Adrenal gland (tissue), 12 donors: Measurements from ENCODE around the gene TBC1D2B. TPM values are rescaled to one million over a fixed set of nuclear protein-coding genes. Genes with fewer than 3 reads are reported as not detected.

Experiments used
- DNase-seq, 7 donors: peaks; one replicate each; pipeline ENCODE4 v3.0.0-alpha.2; 2019 to 2020
- H3K27ac ChIP-seq, 5 donors: fragments of 200-600 bp; sonication (generic) in 4 of 5; 1 replicate in 3 of 5; 2 replicates in 2 of 5; pipeline versions ENCODE4 v1.5.1 to v1.8.0; 2016 to 2020; ENCODE audit warnings: mild to moderate bottlenecking in 1 of 5
- H3K27me3 ChIP-seq: fragments of 200-600 bp; 2 replicates; pipeline ENCODE4 v1.8.0; 2021
- H3K36me3 ChIP-seq, 2 donors: fragments of 200-600 bp; replicated peaks in 1 of 2; 1 replicate in 1 of 2; 2 replicates in 1 of 2; pipeline versions ENCODE4 v1.5.1 to v1.8.0; 2018 to 2022
- H3K4me1 ChIP-seq, 2 donors: fragments of 200-600 bp; replicated peaks in 1 of 2; 1 replicate in 1 of 2; 2 replicates in 1 of 2; pipeline versions ENCODE4 v1.5.1 to v1.8.0; 2018 to 2021
- H3K4me3 ChIP-seq, 4 donors: fragments of 200-600 bp; sonication (generic) in 3 of 4; one replicate each; pipeline ENCODE4 v1.5.1; 2016 to 2018
- H3K9me3 ChIP-seq, 3 donors: fragments of 200-600 bp; sonication (generic) in 1 of 3; replicated peaks in 1 of 3; 1 replicate in 2 of 3; 2 replicates in 1 of 3; pipeline versions ENCODE4 v1.5.1 to v1.8.0; 2016 to 2021
- POLR2A ChIP-seq, 2 donors: fragments of 450-650 bp; IDR thresholded peaks; one replicate each; pipeline ENCODE4 v1.6.1; 2017; ENCODE audit warnings: antibody characterized with exemption in 2 of 2, mild to moderate bottlenecking in 2 of 2, moderate library complexity in 1 of 2
- WGBS, 4 donors: extraction: QIAGEN DNeasy Blood & Tissue Kit in 2 of 4; methylation state at CpG; one replicate each; pipeline versions ENCODE4 v1.1.5 to v1.1.7; 2013 to 2017; 5-methylcytosine and 5-hydroxymethylcytosine counted together
- intact Hi-C, 2 donors: fragments of 100-400 bp; cut with DNase I; formaldehyde crosslinking; loops; one replicate each; pipeline versions ENCODE4 v1.14.1 to v1.15.0; 2022 to 2023
- polyA plus RNA-seq, 3 donors: library from polyadenylated mRNA; stranded (reverse); fragments of 200-250 nt in 2 of 3; fragments of 350-450 nt in 1 of 3; fragmentation: Illumina TruSeq in 1 of 3; extraction: RNeasy Lipid Tissue Mini Kit (QIAGEN cat#74804) in 1 of 3; gene quantifications; one replicate each; pipeline ENCODE4 v1.2.3, GENCODE V29; 2013 to 2014
- total RNA-seq, 9 donors: library from RNA; depleted of rRNA in 4 of 9; stranded (reverse); fragments of >200 nt in 4 of 9; fragments of 120-200 nt in 1 of 9; fragmentation: NEBNext Ultra II Directional in 1 of 9; extraction: Animal tissue kit (Norgen Biotek cat#: 25700) in 1 of 9; gene quantifications; one replicate each; pipeline versions ENCODE4 v1.1.0 to v1.2.4, GENCODE V29; 2013 to 2023
- TF ChIP-seq, protein P1 (sequence below), 6 experiments: fragments of 450-650 bp in 4 of 6; fragments of 200-600 bp in 2 of 6; sonication (generic) in 1 of 6; IDR thresholded peaks; 1 replicate in 5 of 6; 2 replicates in 1 of 6; pipeline versions ENCODE4 v1.5.1 to v1.8.0; 2016 to 2021; ENCODE audit warnings: antibody characterized with exemption in 6 of 6, mild to moderate bottlenecking in 2 of 6, moderate library complexity in 1 of 6
- donor health status: healthy with polysubstance abuse.
- donor health status: Bipolar disorder and iron deficiency.
- donor health status: DM: yes; HTN: yes; CAD: no.
- donor health status: DM: no; HTN: no; CAD: no.
- donor health status: DM: no; HTN: no; CAD: no.
- donor health status: DM: yes; HTN: yes; CAD: no.

The TBC1D2B gene
- total and polyA plus RNA-seq, 12 donors = 16.3 to 95.0 (median 54.6) TPM

GRCh38 chr15:78018946-78019644 is 58.4 kb downstream of the TBC1D2B start:
- intact Hi-C loops = no loop called here
- Histone ChIP-seq H3K4me3 (no peak overlapping the region), H3K4me1 (peaks cover 7 to 38% of the 10 kb centered on the region in 2 donors), H3K9me3 (no peaks in the 10 kb centered on the region), H3K27ac (peak overlapping the region in 2 of 5 donors; percentile 32 to 41), H3K36me3 (peaks cover 0 to 69% of the 10 kb centered on the region in 2 donors), H3K27me3 (no peaks in the 10 kb centered on the region)
- TF ChIP-seq POLR2A (IDR thresholded peaks at IDR 0.05) = no peak
- TF ChIP-seq, protein P1, sequence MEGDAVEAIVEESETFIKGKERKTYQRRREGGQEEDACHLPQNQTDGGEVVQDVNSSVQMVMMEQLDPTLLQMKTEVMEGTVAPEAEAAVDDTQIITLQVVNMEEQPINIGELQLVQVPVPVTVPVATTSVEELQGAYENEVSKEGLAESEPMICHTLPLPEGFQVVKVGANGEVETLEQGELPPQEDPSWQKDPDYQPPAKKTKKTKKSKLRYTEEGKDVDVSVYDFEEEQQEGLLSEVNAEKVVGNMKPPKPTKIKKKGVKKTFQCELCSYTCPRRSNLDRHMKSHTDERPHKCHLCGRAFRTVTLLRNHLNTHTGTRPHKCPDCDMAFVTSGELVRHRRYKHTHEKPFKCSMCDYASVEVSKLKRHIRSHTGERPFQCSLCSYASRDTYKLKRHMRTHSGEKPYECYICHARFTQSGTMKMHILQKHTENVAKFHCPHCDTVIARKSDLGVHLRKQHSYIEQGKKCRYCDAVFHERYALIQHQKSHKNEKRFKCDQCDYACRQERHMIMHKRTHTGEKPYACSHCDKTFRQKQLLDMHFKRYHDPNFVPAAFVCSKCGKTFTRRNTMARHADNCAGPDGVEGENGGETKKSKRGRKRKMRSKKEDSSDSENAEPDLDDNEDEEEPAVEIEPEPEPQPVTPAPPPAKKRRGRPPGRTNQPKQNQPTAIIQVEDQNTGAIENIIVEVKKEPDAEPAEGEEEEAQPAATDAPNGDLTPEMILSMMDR (IDR thresholded peaks at IDR 0.05) = no peak
- DNase-seq = peak in 2 of 7 donors; percentile 10 to 53
- WGBS, 4 donors = 67 to 75% (median 69%) methylated on average over 11 of the region's 11 CpGs

DNA sequence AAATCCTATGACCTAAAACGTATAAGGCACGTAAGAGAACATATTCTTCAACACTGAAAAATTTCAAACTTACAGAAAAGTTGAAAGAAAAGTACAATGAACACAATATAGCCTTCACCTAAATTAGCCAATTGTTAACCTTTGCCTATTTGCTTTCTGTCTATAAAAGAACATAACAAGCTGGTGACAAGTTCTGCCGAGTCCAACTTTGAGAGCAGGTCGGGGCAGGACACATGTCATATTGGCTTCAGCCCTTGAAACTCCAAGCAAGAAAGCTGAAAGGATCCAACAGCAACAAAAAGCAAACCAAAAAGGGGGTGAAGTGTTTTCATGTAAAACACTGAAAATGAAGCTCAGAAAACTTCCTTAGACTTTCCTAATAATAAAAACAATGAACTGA is 59.1 kb downstream of the TBC1D2B start:
- Histone ChIP-seq H3K4me3 (no peak overlapping the region), H3K9me3 (no peaks in the 10 kb centered on the region), H3K4me1 (peaks cover 1 to 32% of the 10 kb centered on the region in 2 donors), H3K27ac (peak overlapping the region in 1 of 5 donors; percentile 32), H3K36me3 (peaks cover 0 to 68% of the 10 kb centered on the region in 2 donors), H3K27me3 (no peaks in the 10 kb centered on the region)
- 51 to 73% (median 58%) methylated on average over 4 of the region's 4 CpGs for WGBS, 4 donors
- DNase-seq = peak in 2 of 7 donors; percentile 12 to 43
- TF ChIP-seq, protein P1 (IDR thresholded peaks at IDR 0.05) = no peak
- no peak for TF ChIP-seq POLR2A (IDR thresholded peaks at IDR 0.05)
- intact Hi-C loops = no loop called here

- no peaks in the 10 kb centered on the region for H3K9me3 ChIP-seq
- peak overlapping the region in 1 of 5 donors; percentile 20 for H3K27ac ChIP-seq
- no peaks in the 10 kb centered on the region for H3K27me3 ChIP-seq
- DNase-seq = peak in 5 of 7 donors; percentile 42 to 71 (median 58)
- intact Hi-C loops = no loop called here
- H3K4me1 ChIP-seq = peaks cover 0 to 31% of the 10 kb centered on the region in 2 donors
- no peak for TF ChIP-seq POLR2A (IDR thresholded peaks at IDR 0.05)
- TF ChIP-seq, protein P1 (IDR thresholded peaks at IDR 0.05) = no peak
- peaks cover 0 to 69% of the 10 kb centered on the region in 2 donors for H3K36me3 ChIP-seq
- no peak overlapping the region for H3K4me3 ChIP-seq
- WGBS, 4 donors = 0 to 40% (median 21%) methylated on average over 1 of the region's 1 CpG
Observed at GRCh38 chr15:78016860-78017259, 60.7 kb downstream of the TBC1D2B start.

GRCh38 chr15:78012643-78013077 is 64.9 kb downstream of the TBC1D2B start:
- H3K4me3 ChIP-seq = no peak overlapping the region
- H3K4me1 ChIP-seq = peaks cover 7 to 26% of the 10 kb centered on the region in 2 donors
- peaks cover 0 to 87% of the 10 kb centered on the region in 2 donors for H3K36me3 ChIP-seq
- no peaks in the 10 kb centered on the region for H3K27me3 ChIP-seq
- TF ChIP-seq, protein P1 (IDR thresholded peaks at IDR 0.05) = no peak
- TF ChIP-seq POLR2A (IDR thresholded peaks at IDR 0.05) = no peak
- peak in 6 of 7 donors; percentile 39 to 79 (median 66) for DNase-seq
- peak overlapping the region in 2 of 5 donors; percentile 35 to 59 for H3K27ac ChIP-seq
- intact Hi-C loops = no loop called here
- 50 to 65% (median 55%) methylated on average over 6 to 8 of the region's 8 CpGs for WGBS, 4 donors
- H3K9me3 ChIP-seq = no peaks in the 10 kb centered on the region
